Smooth muscle cell (in vitro differentiated cells): ENCODE measurements around the gene CSNK1G1. TPM values are rescaled to one million over a fixed set of nuclear protein-coding genes. Genes with fewer than 3 reads are reported as not detected.

Experiments
- DNase-seq: peaks from one replicate; lab custom pipeline; 2025; ENCODE audit not compliant: unreplicated experiment; lab: John Stamatoyannopoulos, UW
- H2AFZ ChIP-seq: fragments of 200-600 bp; sonication (generic); 2 replicates; pipeline ENCODE4 v1.6.0; 2016; ENCODE audit warnings: antibody characterized with exemption, low read depth, mild to moderate bottlenecking
- H3F3A ChIP-seq: fragments of 200-600 bp; sonication (generic); 2 replicates; pipeline ENCODE4 v1.6.0; 2017; ENCODE audit warnings: antibody characterized with exemption, low read depth
- H3K27ac ChIP-seq: fragments of 200-600 bp; sonication (generic); 2 replicates; pipeline ENCODE4 v1.5.1; 2016; ENCODE audit warnings: low read depth, mild to moderate bottlenecking
- H3K27me3 ChIP-seq: fragments of 200-600 bp; sonication (generic); 2 replicates; pipeline ENCODE4 v1.6.1; 2016; ENCODE audit warnings: low read depth, mild to moderate bottlenecking
- H3K36me3 ChIP-seq: fragments of 200-600 bp; sonication (generic); 2 replicates; pipeline ENCODE4 v1.5.1; 2016; ENCODE audit warnings: low read depth
- H3K4me1 ChIP-seq: fragments of 200-600 bp; sonication (generic); 2 replicates; pipeline ENCODE4 v1.5.1; 2016; ENCODE audit warnings: low read depth
- H3K4me2 ChIP-seq: fragments of 200-600 bp; sonication (generic); 2 replicates; pipeline ENCODE4 v1.6.0; 2016; ENCODE audit warnings: mild to moderate bottlenecking
- H3K4me3 ChIP-seq: fragments of 200-600 bp; sonication (generic); 2 replicates; pipeline ENCODE4 v1.5.1; 2016; ENCODE audit warnings: mild to moderate bottlenecking
- H3K79me2 ChIP-seq: fragments of 200-600 bp; sonication (generic); 2 replicates; pipeline ENCODE4 v1.6.0; 2016; ENCODE audit warnings: low read depth, mild to moderate bottlenecking
- H3K9ac ChIP-seq: fragments of 200-600 bp; sonication (generic); 2 replicates; pipeline ENCODE4 v1.6.0; 2016; ENCODE audit warnings: low read depth
- H3K9me3 ChIP-seq: fragments of 200-600 bp; sonication (generic); replicated peaks from 2 replicates; pipeline ENCODE4 v1.5.1; 2016; ENCODE audit warnings: low read depth
- H4K20me1 ChIP-seq: fragments of 200-600 bp; sonication (generic); 2 replicates; pipeline ENCODE4 v1.6.0; 2016; ENCODE audit warnings: low read depth
- WGBS: methylation state at CpG from one replicate; pipeline ENCODE4 v1.1.7; 2016; ENCODE audit warnings: low lambda C conversion rate; 5-methylcytosine and 5-hydroxymethylcytosine counted together
- polyA plus RNA-seq: library from polyadenylated mRNA; unstranded; fragments of >200 nt; fragmentation: Nextera tagmentation; extraction: Ambion mirVana; gene quantifications from 2 replicates; pipeline ENCODE4 v1.2.1, GENCODE V29; 2016
- total RNA-seq: library from RNA; depleted of rRNA; stranded (reverse); fragments of >200 nt; gene quantifications from 2 replicates; pipeline ENCODE4 v1.2.3, GENCODE V29; 2014
- TF ChIP-seq, protein P1 (sequence below): fragments of 200-600 bp; sonication (generic); IDR thresholded peaks from 2 replicates; pipeline ENCODE4 v1.5.1; 2017; ENCODE audit warnings: borderline replicate concordance, mild to moderate bottlenecking, antibody characterized with exemption; ENCODE audit not compliant: insufficient read depth, poor library complexity, severe bottlenecking

Gene CSNK1G1
- total and polyA plus RNA-seq, 2 experiments from 2014 or later: 12.8 to 23.2 TPM

GRCh38 chr15:64141798-64142512, 214.0 kb downstream of the CSNK1G1 start:
- Histone ChIP-seq H3K4me3 (no peak overlapping the region), H2AFZ (no peak overlapping the region), H3K9ac (no peak overlapping the region), H3K36me3 (no peaks in the 10 kb centered on the region), H3K9me3 (no peaks in the 10 kb centered on the region), H3K79me2 (no peaks in the 10 kb centered on the region), H3K4me2 (no peak overlapping the region), H3F3A (no peaks in the 10 kb centered on the region), H3K4me1 (no peaks in the 10 kb centered on the region), H4K20me1 (no peaks in the 10 kb centered on the region), H3K27ac (no peak overlapping the region), H3K27me3 (no peaks in the 10 kb centered on the region)
- TF ChIP-seq, protein P1, sequence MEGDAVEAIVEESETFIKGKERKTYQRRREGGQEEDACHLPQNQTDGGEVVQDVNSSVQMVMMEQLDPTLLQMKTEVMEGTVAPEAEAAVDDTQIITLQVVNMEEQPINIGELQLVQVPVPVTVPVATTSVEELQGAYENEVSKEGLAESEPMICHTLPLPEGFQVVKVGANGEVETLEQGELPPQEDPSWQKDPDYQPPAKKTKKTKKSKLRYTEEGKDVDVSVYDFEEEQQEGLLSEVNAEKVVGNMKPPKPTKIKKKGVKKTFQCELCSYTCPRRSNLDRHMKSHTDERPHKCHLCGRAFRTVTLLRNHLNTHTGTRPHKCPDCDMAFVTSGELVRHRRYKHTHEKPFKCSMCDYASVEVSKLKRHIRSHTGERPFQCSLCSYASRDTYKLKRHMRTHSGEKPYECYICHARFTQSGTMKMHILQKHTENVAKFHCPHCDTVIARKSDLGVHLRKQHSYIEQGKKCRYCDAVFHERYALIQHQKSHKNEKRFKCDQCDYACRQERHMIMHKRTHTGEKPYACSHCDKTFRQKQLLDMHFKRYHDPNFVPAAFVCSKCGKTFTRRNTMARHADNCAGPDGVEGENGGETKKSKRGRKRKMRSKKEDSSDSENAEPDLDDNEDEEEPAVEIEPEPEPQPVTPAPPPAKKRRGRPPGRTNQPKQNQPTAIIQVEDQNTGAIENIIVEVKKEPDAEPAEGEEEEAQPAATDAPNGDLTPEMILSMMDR: no peak
- 97% methylated on average over 8 of the region's 8 CpGs for WGBS
- DNase-seq: no peak

GRCh38 chr15:64138331-64138941, 217.5 kb downstream of the CSNK1G1 start:
- TF ChIP-seq, protein P1: no peak
- 96% methylated on average over 4 of the region's 4 CpGs for WGBS

GRCh38 chr15:64137226-64137833, 218.6 kb downstream of the CSNK1G1 start:
- DNase-seq: no peak
- no peak overlapping the region for H2AFZ ChIP-seq
- no peaks in the 10 kb centered on the region for H3K27me3 ChIP-seq
- H3F3A ChIP-seq: no peaks in the 10 kb centered on the region
- H3K4me1 ChIP-seq: no peaks in the 10 kb centered on the region
- TF ChIP-seq, protein P1: no peak
- H3K79me2 ChIP-seq: no peaks in the 10 kb centered on the region
- no peaks in the 10 kb centered on the region for H4K20me1 ChIP-seq
- WGBS: 90% methylated on average over 8 of the region's 8 CpGs
- H3K4me2 ChIP-seq: no peak overlapping the region
- no peak overlapping the region for H3K4me3 ChIP-seq
- H3K9ac ChIP-seq: no peak overlapping the region
- H3K36me3 ChIP-seq: no peaks in the 10 kb centered on the region
- no peak overlapping the region for H3K27ac ChIP-seq
- H3K9me3 ChIP-seq: no peaks in the 10 kb centered on the region

More at GRCh38 chr15:64138331-64138941, 217.5 kb downstream of the CSNK1G1 start:
- no peak overlapping the region for H3K4me3 ChIP-seq
- no peak overlapping the region for H3K27ac ChIP-seq
- H3K79me2 ChIP-seq: no peaks in the 10 kb centered on the region
- H3F3A ChIP-seq: no peaks in the 10 kb centered on the region
- no peak overlapping the region for H3K4me2 ChIP-seq
- no peaks in the 10 kb centered on the region for H3K4me1 ChIP-seq
- H3K36me3 ChIP-seq: no peaks in the 10 kb centered on the region
- H3K27me3 ChIP-seq: no peaks in the 10 kb centered on the region
- H4K20me1 ChIP-seq: no peaks in the 10 kb centered on the region
- H3K9me3 ChIP-seq: no peaks in the 10 kb centered on the region
- no peak overlapping the region for H2AFZ ChIP-seq
- no peak overlapping the region for H3K9ac ChIP-seq
- no peak for DNase-seq
